ENCODE data around the gene TLE1.

The TLE1 gene

GRCh38 chr9:81625969-81626368 is 63.4 kb downstream of the TLE1 start:
- Histone ChIP-seq H3K79me2 (ENCODE audit: low read length) (no peaks in the 10 kb centered on the region), H3K36me3 (replicated peaks; ENCODE audit: low read depth, low read length) (no peaks in the 10 kb centered on the region), H3K4me3 (ENCODE audit: low read length) (no peak overlapping the region), H3K27ac (ENCODE audit: low read length) (no peak overlapping the region), H3K4me1 (ENCODE audit: low read length) (peaks cover 2% of the 10 kb centered on the region), H3K9ac (ENCODE audit: low read length) (no peak overlapping the region), H2AFZ (ENCODE audit: low read depth, low read length) (no peak overlapping the region), H4K20me1 (ENCODE audit: insufficient read depth, low read length) (no peaks in the 10 kb centered on the region), H3K27me3 (ENCODE audit: low read depth, low read length) (peaks cover 5% of the 10 kb centered on the region; the same call in 1 of the 2 replicates), H3K9me3 (ENCODE audit: insufficient read depth, low read length) (no peaks in the 10 kb centered on the region), H3K4me2 (ENCODE audit: low read length) (no peak overlapping the region)
- TF ChIP-seq EZH2phosphoT487 (IDR thresholded peaks at IDR 0.05; ENCODE audit: low read depth) = no peak
- no peak for TF ChIP-seq CTCF (IDR thresholded peaks at IDR 0.05; ENCODE audit: low read depth, low read length)

GRCh38 chr9:81623778-81624177 is 65.6 kb downstream of the TLE1 start:
- no peaks in the 10 kb centered on the region for H3K36me3 ChIP-seq (replicated peaks; ENCODE audit: low read depth, low read length)
- H3K79me2 ChIP-seq (ENCODE audit: low read length) = no peaks in the 10 kb centered on the region
- TF ChIP-seq CTCF (IDR thresholded peaks at IDR 0.05; ENCODE audit: low read depth, low read length) = no peak
- TF ChIP-seq EZH2phosphoT487 (IDR thresholded peaks at IDR 0.05; ENCODE audit: low read depth) = no peak
- H2AFZ ChIP-seq (ENCODE audit: low read depth, low read length) = no peak overlapping the region
- no peaks in the 10 kb centered on the region for H4K20me1 ChIP-seq (ENCODE audit: insufficient read depth, low read length)
- H3K4me3 ChIP-seq (ENCODE audit: low read length) = no peak overlapping the region
- no peak overlapping the region for H3K27ac ChIP-seq (ENCODE audit: low read length)
- H3K4me2 ChIP-seq (ENCODE audit: low read length) = no peak overlapping the region
- no peak overlapping the region for H3K9ac ChIP-seq (ENCODE audit: low read length)
- H3K27me3 ChIP-seq (ENCODE audit: low read depth, low read length) = peaks cover 7% of the 10 kb centered on the region; the same call in 1 of the 2 replicates
- peaks cover 12% of the 10 kb centered on the region for H3K4me1 ChIP-seq (ENCODE audit: low read length)
- no peaks in the 10 kb centered on the region for H3K9me3 ChIP-seq (ENCODE audit: insufficient read depth, low read length)

- H3K36me3 ChIP-seq (replicated peaks; ENCODE audit: low read depth, low read length) = no peaks in the 10 kb centered on the region
- no peak overlapping the region for H3K27ac ChIP-seq (ENCODE audit: low read length)
- no peaks in the 10 kb centered on the region for H4K20me1 ChIP-seq (ENCODE audit: insufficient read depth, low read length)
- TF ChIP-seq CTCF (IDR thresholded peaks at IDR 0.05; ENCODE audit: low read depth, low read length) (no peak), EZH2phosphoT487 (IDR thresholded peaks at IDR 0.05; ENCODE audit: low read depth) (no peak)
- H3K4me2 ChIP-seq (ENCODE audit: low read length) = no peak overlapping the region
- H3K9ac ChIP-seq (ENCODE audit: low read length) = no peak overlapping the region
- H3K27me3 ChIP-seq (ENCODE audit: low read depth, low read length) = peaks cover 7% of the 10 kb centered on the region; the same call in 1 of the 2 replicates
- H3K79me2 ChIP-seq (ENCODE audit: low read length) = no peaks in the 10 kb centered on the region
- H3K4me3 ChIP-seq (ENCODE audit: low read length) = no peak overlapping the region
- H2AFZ ChIP-seq (ENCODE audit: low read depth, low read length) = no peak overlapping the region
- H3K9me3 ChIP-seq (ENCODE audit: insufficient read depth, low read length) = no peaks in the 10 kb centered on the region
- H3K4me1 ChIP-seq (ENCODE audit: low read length) = peaks cover 12% of the 10 kb centered on the region
These were observed 66.7 kb downstream of the TLE1 start for GRCh38 chr9:81622471-81623255.

GRCh38 chr9:81621785-81622259 is 67.5 kb downstream of the TLE1 start:
- H3K27me3 ChIP-seq (ENCODE audit: low read depth, low read length) = peaks cover 7% of the 10 kb centered on the region; the same call in 1 of the 2 replicates
- no peak overlapping the region for H3K4me3 ChIP-seq (ENCODE audit: low read length)
- peaks cover 12% of the 10 kb centered on the region for H3K4me1 ChIP-seq (ENCODE audit: low read length)
- H3K9ac ChIP-seq (ENCODE audit: low read length) = no peak overlapping the region
- H2AFZ ChIP-seq (ENCODE audit: low read depth, low read length) = no peak overlapping the region
- no peaks in the 10 kb centered on the region for H3K9me3 ChIP-seq (ENCODE audit: insufficient read depth, low read length)
- H3K27ac ChIP-seq (ENCODE audit: low read length) = no peak overlapping the region
- no peaks in the 10 kb centered on the region for H3K79me2 ChIP-seq (ENCODE audit: low read length)
- TF ChIP-seq EZH2phosphoT487 (IDR thresholded peaks at IDR 0.05; ENCODE audit: low read depth) = no peak
- H3K36me3 ChIP-seq (replicated peaks; ENCODE audit: low read depth, low read length) = no peaks in the 10 kb centered on the region
- no peak overlapping the region for H3K4me2 ChIP-seq (ENCODE audit: low read length)
- H4K20me1 ChIP-seq (ENCODE audit: insufficient read depth, low read length) = no peaks in the 10 kb centered on the region
